Erythroblast (primary cell): ENCODE measurements around the gene C2orf69.

Experiments
- GATA1 ChIP-seq: IDR thresholded peaks from 2 replicates; pipeline ENCODE4 v1.6.1; 2011; ENCODE audit warnings: low read depth, mild to moderate bottlenecking, control low read depth, low read length, moderate library complexity
- POLR2A ChIP-seq: IDR thresholded peaks from 2 replicates; pipeline ENCODE4 v1.6.1; 2011; ENCODE audit warnings: mild to moderate bottlenecking, low read length

DNA sequence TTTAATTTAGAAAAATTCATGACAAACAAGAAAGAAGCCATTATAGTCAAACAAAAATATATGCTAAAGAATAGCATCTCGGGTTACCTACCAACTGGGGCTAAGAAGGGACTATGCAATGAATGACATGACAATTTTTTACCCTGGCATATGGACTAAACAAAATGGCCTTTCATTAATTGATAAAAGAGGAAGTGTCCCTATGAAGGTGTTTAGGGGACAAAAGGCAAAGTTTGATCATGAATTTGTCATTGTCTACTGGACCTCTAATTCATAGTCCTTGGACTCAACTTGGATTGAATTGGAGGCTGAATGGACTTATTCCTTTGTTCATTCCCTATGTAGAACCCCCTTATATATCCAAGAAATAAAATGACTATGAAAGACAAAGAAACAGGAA, 57.0 kb downstream of the C2orf69 start:
- TF ChIP-seq POLR2A (no peak), GATA1 (no peak)
